H1 (cell line): ENCODE data around the gene NGEF. TPM values are rescaled to one million over a fixed set of nuclear protein-coding genes. Genes with fewer than 3 reads are reported as not detected.

Source experiments
- TCF12 ChIP-seq: IDR thresholded peaks from 2 replicates; pipeline ENCODE4 v1.6.1; 2011; ENCODE audit warnings: low read depth, mild to moderate bottlenecking, low read length
- polyA plus RNA-seq, 7 experiments: library from polyadenylated mRNA; depleted of rRNA in 3 of 7; stranded (reverse) in 5 of 7; unstranded in 2 of 7; fragments of >200 nt in 5 of 7; fragments of 200-250 nt in 2 of 7; gene quantifications; 1 replicate in 5 of 7; 2 replicates in 1 of 7; 4 replicates in 1 of 7; pipeline versions ENCODE4 v1.2.1 to v1.2.3, GENCODE V29; 2011 to 2013; ENCODE audit warnings: missing spikeins in 2 of 7, mixed read lengths in 2 of 7
- total RNA-seq: library from RNA; stranded (reverse); fragmentation: NEBNext Ultra II Directional; extraction: Animal tissue kit (Norgen Biotek cat#: 25700); gene quantifications from 2 replicates; pipeline ENCODE4 v1.2.1, GENCODE V29; 2021
- TF ChIP-seq, protein P1 (sequence below): fragments of 300-600 bp; sonication (generic); IDR thresholded peaks from 2 replicates; pipeline ENCODE4 v1.7.1; 2012; ENCODE audit warnings: low read length, moderate library complexity, mild to moderate bottlenecking, inconsistent platforms; ENCODE audit not compliant: insufficient replicate concordance

NGEF gene
- total and polyA plus RNA-seq, 2 of the 8 experiments (the other 6 are each of a cell fraction or from before 2014, with no cell fraction given) = 2.7 to 3.2 TPM

DNA sequence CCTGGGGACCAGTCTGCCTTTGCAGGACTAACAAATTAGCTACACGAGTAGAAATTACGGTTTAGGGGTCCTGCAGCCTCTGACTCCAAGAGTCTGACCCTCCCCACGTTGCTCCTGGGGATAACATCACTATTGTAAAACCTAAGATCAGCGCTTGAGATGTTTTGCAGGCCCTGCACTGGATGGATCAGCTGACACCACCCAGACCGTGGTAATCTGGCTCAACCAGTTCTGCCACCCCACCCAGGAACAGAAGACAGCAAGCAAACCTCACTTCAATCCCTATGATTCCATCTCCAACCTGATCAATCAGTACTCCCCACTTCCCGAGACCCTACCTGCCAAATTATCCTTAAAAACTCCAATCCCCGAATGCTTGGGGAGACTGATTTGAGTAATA lies 31.7 kb downstream of the NGEF start (continued):
- TF ChIP-seq, protein P1, sequence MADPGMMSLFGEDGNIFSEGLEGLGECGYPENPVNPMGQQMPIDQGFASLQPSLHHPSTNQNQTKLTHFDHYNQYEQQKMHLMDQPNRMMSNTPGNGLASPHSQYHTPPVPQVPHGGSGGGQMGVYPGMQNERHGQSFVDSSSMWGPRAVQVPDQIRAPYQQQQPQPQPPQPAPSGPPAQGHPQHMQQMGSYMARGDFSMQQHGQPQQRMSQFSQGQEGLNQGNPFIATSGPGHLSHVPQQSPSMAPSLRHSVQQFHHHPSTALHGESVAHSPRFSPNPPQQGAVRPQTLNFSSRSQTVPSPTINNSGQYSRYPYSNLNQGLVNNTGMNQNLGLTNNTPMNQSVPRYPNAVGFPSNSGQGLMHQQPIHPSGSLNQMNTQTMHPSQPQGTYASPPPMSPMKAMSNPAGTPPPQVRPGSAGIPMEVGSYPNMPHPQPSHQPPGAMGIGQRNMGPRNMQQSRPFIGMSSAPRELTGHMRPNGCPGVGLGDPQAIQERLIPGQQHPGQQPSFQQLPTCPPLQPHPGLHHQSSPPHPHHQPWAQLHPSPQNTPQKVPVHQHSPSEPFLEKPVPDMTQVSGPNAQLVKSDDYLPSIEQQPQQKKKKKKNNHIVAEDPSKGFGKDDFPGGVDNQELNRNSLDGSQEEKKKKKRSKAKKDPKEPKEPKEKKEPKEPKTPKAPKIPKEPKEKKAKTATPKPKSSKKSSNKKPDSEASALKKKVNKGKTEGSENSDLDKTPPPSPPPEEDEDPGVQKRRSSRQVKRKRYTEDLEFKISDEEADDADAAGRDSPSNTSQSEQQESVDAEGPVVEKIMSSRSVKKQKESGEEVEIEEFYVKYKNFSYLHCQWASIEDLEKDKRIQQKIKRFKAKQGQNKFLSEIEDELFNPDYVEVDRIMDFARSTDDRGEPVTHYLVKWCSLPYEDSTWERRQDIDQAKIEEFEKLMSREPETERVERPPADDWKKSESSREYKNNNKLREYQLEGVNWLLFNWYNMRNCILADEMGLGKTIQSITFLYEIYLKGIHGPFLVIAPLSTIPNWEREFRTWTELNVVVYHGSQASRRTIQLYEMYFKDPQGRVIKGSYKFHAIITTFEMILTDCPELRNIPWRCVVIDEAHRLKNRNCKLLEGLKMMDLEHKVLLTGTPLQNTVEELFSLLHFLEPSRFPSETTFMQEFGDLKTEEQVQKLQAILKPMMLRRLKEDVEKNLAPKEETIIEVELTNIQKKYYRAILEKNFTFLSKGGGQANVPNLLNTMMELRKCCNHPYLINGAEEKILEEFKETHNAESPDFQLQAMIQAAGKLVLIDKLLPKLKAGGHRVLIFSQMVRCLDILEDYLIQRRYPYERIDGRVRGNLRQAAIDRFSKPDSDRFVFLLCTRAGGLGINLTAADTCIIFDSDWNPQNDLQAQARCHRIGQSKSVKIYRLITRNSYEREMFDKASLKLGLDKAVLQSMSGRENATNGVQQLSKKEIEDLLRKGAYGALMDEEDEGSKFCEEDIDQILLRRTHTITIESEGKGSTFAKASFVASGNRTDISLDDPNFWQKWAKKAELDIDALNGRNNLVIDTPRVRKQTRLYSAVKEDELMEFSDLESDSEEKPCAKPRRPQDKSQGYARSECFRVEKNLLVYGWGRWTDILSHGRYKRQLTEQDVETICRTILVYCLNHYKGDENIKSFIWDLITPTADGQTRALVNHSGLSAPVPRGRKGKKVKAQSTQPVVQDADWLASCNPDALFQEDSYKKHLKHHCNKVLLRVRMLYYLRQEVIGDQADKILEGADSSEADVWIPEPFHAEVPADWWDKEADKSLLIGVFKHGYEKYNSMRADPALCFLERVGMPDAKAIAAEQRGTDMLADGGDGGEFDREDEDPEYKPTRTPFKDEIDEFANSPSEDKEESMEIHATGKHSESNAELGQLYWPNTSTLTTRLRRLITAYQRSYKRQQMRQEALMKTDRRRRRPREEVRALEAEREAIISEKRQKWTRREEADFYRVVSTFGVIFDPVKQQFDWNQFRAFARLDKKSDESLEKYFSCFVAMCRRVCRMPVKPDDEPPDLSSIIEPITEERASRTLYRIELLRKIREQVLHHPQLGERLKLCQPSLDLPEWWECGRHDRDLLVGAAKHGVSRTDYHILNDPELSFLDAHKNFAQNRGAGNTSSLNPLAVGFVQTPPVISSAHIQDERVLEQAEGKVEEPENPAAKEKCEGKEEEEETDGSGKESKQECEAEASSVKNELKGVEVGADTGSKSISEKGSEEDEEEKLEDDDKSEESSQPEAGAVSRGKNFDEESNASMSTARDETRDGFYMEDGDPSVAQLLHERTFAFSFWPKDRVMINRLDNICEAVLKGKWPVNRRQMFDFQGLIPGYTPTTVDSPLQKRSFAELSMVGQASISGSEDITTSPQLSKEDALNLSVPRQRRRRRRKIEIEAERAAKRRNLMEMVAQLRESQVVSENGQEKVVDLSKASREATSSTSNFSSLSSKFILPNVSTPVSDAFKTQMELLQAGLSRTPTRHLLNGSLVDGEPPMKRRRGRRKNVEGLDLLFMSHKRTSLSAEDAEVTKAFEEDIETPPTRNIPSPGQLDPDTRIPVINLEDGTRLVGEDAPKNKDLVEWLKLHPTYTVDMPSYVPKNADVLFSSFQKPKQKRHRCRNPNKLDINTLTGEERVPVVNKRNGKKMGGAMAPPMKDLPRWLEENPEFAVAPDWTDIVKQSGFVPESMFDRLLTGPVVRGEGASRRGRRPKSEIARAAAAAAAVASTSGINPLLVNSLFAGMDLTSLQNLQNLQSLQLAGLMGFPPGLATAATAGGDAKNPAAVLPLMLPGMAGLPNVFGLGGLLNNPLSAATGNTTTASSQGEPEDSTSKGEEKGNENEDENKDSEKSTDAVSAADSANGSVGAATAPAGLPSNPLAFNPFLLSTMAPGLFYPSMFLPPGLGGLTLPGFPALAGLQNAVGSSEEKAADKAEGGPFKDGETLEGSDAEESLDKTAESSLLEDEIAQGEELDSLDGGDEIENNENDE = no peak
- TF ChIP-seq TCF12 = no peak
